HepG2 (cell line): ENCODE measurements around the gene LUC7L2. TPM values are rescaled to one million over a fixed set of nuclear protein-coding genes. Genes with fewer than 3 reads are reported as not detected.

Experiments
- ATAC-seq: fragments of 200-7000 bp; cut with Tn5 transposase; 3 replicates; pipeline ENCODE4 v1.9.1; 2020; ENCODE audit warnings: mild to moderate bottlenecking, moderate library complexity
- BruUV-seq: library from RNA; stranded (reverse); fragments of 400-500 nt; replicated peaks from 2 replicates; lab custom pipeline; 2021; lab: Mats Ljungman, UMichigan
- CTCF ChIA-PET: fragments of 300-600 bp; formaldehyde crosslinking; extraction: SDS; loops from one replicate; lab custom pipeline; 2021; ENCODE audit warnings: low total read pairs, inconsistent platforms, low intra/inter-chr PET ratio; lab: Yijun Ruan, JAX
- POLR2A ChIA-PET: fragments of 350-600 bp; sonication (Branson Sonifier 250); formaldehyde crosslinking; loops from one replicate; lab custom pipeline; 2020; ENCODE audit warnings: antibody characterized with exemption, inconsistent platforms; lab: Yijun Ruan, JAX
- DNase-seq: peaks from one replicate; pipeline ENCODE4 v3.0.0-alpha.2; 2015; ENCODE audit warnings: low spot score
- FAIRE-seq: peaks from 3 replicates; lab custom pipeline; 2011; peaks lifted over from hg19 to GRCh38; lab: Jason Lieb, UNC
- H2AFZ ChIP-seq: one replicate; pipeline ENCODE4 v1.6.1; 2011; ENCODE audit warnings: low read length, inconsistent platforms
- H3K27ac ChIP-seq: fragments of 300-600 bp; 3 replicates; pipeline ENCODE4 v1.8.0; 2011; ENCODE audit warnings: mixed run types, mild to moderate bottlenecking, mixed read lengths, low read length, inconsistent platforms; ENCODE audit not compliant: insufficient read depth; ENCODE audit errors: extremely low read length
- H3K27me3 ChIP-seq, 2 experiments: fragments of 200-600 bp in 1 of 2; 2 replicates in 1 of 2; 3 replicates in 1 of 2; pipeline versions ENCODE4 v1.6.0 to v1.8.0; 2011; ENCODE audit warnings: low read length in 2 of 2, mild to moderate bottlenecking in 2 of 2, moderate library complexity in 2 of 2, inconsistent platforms in 1 of 2; ENCODE audit not compliant: insufficient read depth in 2 of 2, control insufficient read depth in 1 of 2
- H3K36me3 ChIP-seq, 2 experiments: fragments of 200-600 bp in 1 of 2; replicated peaks in 1 of 2; 2 replicates in 1 of 2; 3 replicates in 1 of 2; pipeline versions ENCODE4 v1.5.1 to v1.8.0; 2011; ENCODE audit warnings: low read length in 2 of 2, inconsistent platforms in 1 of 2; ENCODE audit not compliant: insufficient read depth in 2 of 2, control insufficient read depth in 1 of 2
- H3K4me1 ChIP-seq: 2 replicates; pipeline ENCODE4 v1.5.1; 2012; ENCODE audit warnings: low read length, inconsistent platforms; ENCODE audit not compliant: insufficient read depth
- H3K4me2 ChIP-seq: 2 replicates; pipeline ENCODE4 v1.6.0; 2011; ENCODE audit warnings: low read depth, low read length, inconsistent platforms
- H3K4me3 ChIP-seq, 3 experiments: fragments of 200-600 bp in 1 of 3; sonication (generic), shearing (Covaris generic) in 1 of 3; replicated peaks in 1 of 3; 2 replicates each; pipeline ENCODE4 v1.5.1; 2011 to 2016; ENCODE audit warnings: low read length in 3 of 3, inconsistent platforms in 2 of 3, low read depth in 2 of 3, mild to moderate bottlenecking in 2 of 3, control low read depth in 1 of 3, mixed read lengths in 1 of 3; ENCODE audit not compliant: insufficient read depth in 1 of 3
- H3K79me2 ChIP-seq: one replicate; pipeline ENCODE4 v1.6.1; 2011; ENCODE audit warnings: low read length, inconsistent platforms; ENCODE audit not compliant: insufficient read depth
- H3K9ac ChIP-seq: 2 replicates; pipeline ENCODE4 v1.6.0; 2011; ENCODE audit warnings: mild to moderate bottlenecking, low read depth, low read length, inconsistent platforms; ENCODE audit not compliant: insufficient read depth
- H3K9me3 ChIP-seq: 2 replicates; pipeline ENCODE4 v1.5.1; 2012; ENCODE audit warnings: mild to moderate bottlenecking, low read length
- H4K20me1 ChIP-seq: 2 replicates; pipeline ENCODE4 v1.6.0; 2011; ENCODE audit warnings: inconsistent platforms, mild to moderate bottlenecking, low read length, moderate library complexity; ENCODE audit not compliant: insufficient read depth
- AGO2 ChIP-seq: fragments of 200-400 bp; formaldehyde crosslinking; optimal IDR thresholded peaks from 2 replicates; pipeline ENCODE3; 2017; ENCODE audit warnings: mild to moderate bottlenecking, low read depth, low read length, moderate library complexity
- HMG20A ChIP-seq: IDR thresholded peaks from 2 replicates; pipeline ENCODE4 v1.6.1; 2016; ENCODE audit warnings: borderline replicate concordance
- IKZF1 ChIP-seq: fragments of 450-650 bp; IDR thresholded peaks from 2 replicates; pipeline ENCODE4 v1.7.1; 2016
- IRF1 ChIP-seq: sonication (generic); formaldehyde crosslinking; IDR thresholded peaks from 2 replicates; pipeline ENCODE4 v1.4.0; 2020; ENCODE audit warnings: low read depth, mild to moderate bottlenecking, missing genetic modification reagents
- JUNB ChIP-seq: sonication (generic); formaldehyde crosslinking; IDR thresholded peaks from 2 replicates; pipeline ENCODE4 v1.8.0; 2022; ENCODE audit warnings: missing genetic modification reagents, mild to moderate bottlenecking, borderline replicate concordance
- KAT8 ChIP-seq: IDR thresholded peaks from 2 replicates; pipeline ENCODE4 v1.6.1; 2016; ENCODE audit warnings: missing genetic modification reagents, missing compliant biosample characterization
- MAFG ChIP-seq: sonication (generic); formaldehyde crosslinking; IDR thresholded peaks from 2 replicates; pipeline ENCODE4 v1.5.1; 2020; ENCODE audit warnings: mild to moderate bottlenecking, missing genetic modification reagents
- SIX4 ChIP-seq: sonication (generic); formaldehyde crosslinking; IDR thresholded peaks from 2 replicates; pipeline ENCODE4 v1.4.0; 2020; ENCODE audit warnings: missing genetic modification reagents
- TEF ChIP-seq: sonication (generic); formaldehyde crosslinking; IDR thresholded peaks from 2 replicates; pipeline ENCODE4 v1.5.0; 2020; ENCODE audit warnings: missing genetic modification reagents
- THYN1 ChIP-seq: sonication (generic); formaldehyde crosslinking; IDR thresholded peaks from 2 replicates; pipeline ENCODE4 v1.8.1; 2023; ENCODE audit warnings: low read depth, mild to moderate bottlenecking, moderate library complexity, missing genetic modification reagents, borderline replicate concordance
- ZMAT3 ChIP-seq: sonication (generic); formaldehyde crosslinking; conservative IDR thresholded peaks from 2 replicates; pipeline ENCODE4 v1.7.0; 2021; ENCODE audit warnings: missing genetic modification reagents
- ZMYM4 ChIP-seq: sonication (generic); formaldehyde crosslinking; IDR thresholded peaks from 2 replicates; pipeline ENCODE4 v1.8.1; 2023; ENCODE audit warnings: mild to moderate bottlenecking, missing genetic modification reagents
- ZNF263 ChIP-seq: sonication (generic); formaldehyde crosslinking; IDR thresholded peaks from 2 replicates; pipeline ENCODE4 v1.4.0; 2020; ENCODE audit warnings: missing genetic modification reagents
- WGBS: methylation state at CpG from one replicate; pipeline ENCODE4 v1.1.6; 2017; ENCODE audit warnings: low lambda C conversion rate; 5-methylcytosine and 5-hydroxymethylcytosine counted together
- in situ Hi-C: cut with HindIII; loops from 2 replicates; pipeline ENCODE4 v1.10.0; 2017; ENCODE audit warnings: low pct_unique_long_range_greater_than_20kb; ENCODE audit not compliant: extremely low pct_ligation_motif_present
- intact Hi-C: fragments of 100-400 bp; cut with micrococcal nuclease; formaldehyde crosslinking; loops from one replicate; pipeline ENCODE4 v1.10.0; 2022; ENCODE audit not compliant: unreplicated experiment
- polyA plus RNA-seq, 8 experiments: library from polyadenylated mRNA; depleted of rRNA in 3 of 8; stranded (reverse) in 7 of 8; unstranded in 1 of 8; fragments of >200 nt; fragmentation: Illumina TruSeq in 4 of 8; extraction: Trizol in 4 of 8; gene quantifications; 2 replicates each; pipeline versions ENCODE4 v1.2.1 to v1.2.3, GENCODE V29; 2011 to 2016; ENCODE audit warnings: low read depth in 4 of 8, missing spikeins in 1 of 8, mixed read lengths in 1 of 8; ENCODE audit not compliant: insufficient read depth in 1 of 8
- total RNA-seq, 5 experiments: library from RNA; depleted of rRNA; stranded (reverse); fragments of >200 nt; fragmentation: Illumina TruSeq; extraction: Trizol; gene quantifications; 2 replicates each; pipeline ENCODE4 v1.2.3, GENCODE V29; 2016; ENCODE audit warnings: low read depth in 1 of 5
- TF ChIP-seq, protein P1 (sequence below): sonication (generic); formaldehyde crosslinking; IDR thresholded peaks from 2 replicates; pipeline ENCODE4 v1.5.1; 2020; ENCODE audit warnings: missing genetic modification reagents, mild to moderate bottlenecking, borderline replicate concordance
- TF ChIP-seq, protein P2 (sequence below): sonication (generic); formaldehyde crosslinking; IDR thresholded peaks from 2 replicates; pipeline ENCODE4 v1.5.0; 2020; ENCODE audit warnings: missing genetic modification reagents, mild to moderate bottlenecking, borderline replicate concordance
- TF ChIP-seq, protein P3 (sequence below): sonication (generic); formaldehyde crosslinking; IDR thresholded peaks from 2 replicates; pipeline ENCODE4 v1.4.0; 2020; ENCODE audit warnings: missing genetic modification reagents

LUC7L2 gene
- total and polyA plus RNA-seq, 2 of the 13 experiments (the other 11 are each of a cell fraction or from before 2014, with no cell fraction given), result 17.9 to 50.7 TPM

GRCh38 chr7:139396323-139396951 is 36.7 kb downstream of the LUC7L2 start:
- Histone ChIP-seq H3K27ac (no peak overlapping the region), H3K4me1 (no peaks in the 10 kb centered on the region), H3K36me3 (peaks cover 9 to 50% of the 10 kb centered on the region in 2 experiments; a peak in 4 of 5 replicates), H3K4me3 (no peak overlapping the region), H2AFZ (no peak overlapping the region), H3K9me3 (no peaks in the 10 kb centered on the region), H3K4me2 (no peak overlapping the region), H3K27me3 (no peaks in the 10 kb centered on the region), H3K9ac (no peak overlapping the region), H4K20me1 (no peaks in the 10 kb centered on the region; the same call in 1 of the 2 replicates), H3K79me2 (peaks cover 34% of the 10 kb centered on the region)
- CTCF ChIA-PET, result no interaction called here
- no peak for TF ChIP-seq ZMYM4
- no peak for TF ChIP-seq TEF (CRISPR knock-in tag)
- no peak for TF ChIP-seq HMG20A (CRISPR knock-in tag)
- TF ChIP-seq, protein P1, sequence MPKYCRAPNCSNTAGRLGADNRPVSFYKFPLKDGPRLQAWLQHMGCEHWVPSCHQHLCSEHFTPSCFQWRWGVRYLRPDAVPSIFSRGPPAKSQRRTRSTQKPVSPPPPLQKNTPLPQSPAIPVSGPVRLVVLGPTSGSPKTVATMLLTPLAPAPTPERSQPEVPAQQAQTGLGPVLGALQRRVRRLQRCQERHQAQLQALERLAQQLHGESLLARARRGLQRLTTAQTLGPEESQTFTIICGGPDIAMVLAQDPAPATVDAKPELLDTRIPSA (CRISPR knock-in tag), result no peak
- TF ChIP-seq IRF1 (CRISPR knock-in tag), result no peak
- no peak for TF ChIP-seq ZMAT3 (CRISPR knock-in tag)
- no peak for TF ChIP-seq SIX4
- TF ChIP-seq, protein P2, sequence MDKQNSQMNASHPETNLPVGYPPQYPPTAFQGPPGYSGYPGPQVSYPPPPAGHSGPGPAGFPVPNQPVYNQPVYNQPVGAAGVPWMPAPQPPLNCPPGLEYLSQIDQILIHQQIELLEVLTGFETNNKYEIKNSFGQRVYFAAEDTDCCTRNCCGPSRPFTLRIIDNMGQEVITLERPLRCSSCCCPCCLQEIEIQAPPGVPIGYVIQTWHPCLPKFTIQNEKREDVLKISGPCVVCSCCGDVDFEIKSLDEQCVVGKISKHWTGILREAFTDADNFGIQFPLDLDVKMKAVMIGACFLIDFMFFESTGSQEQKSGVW (CRISPR knock-in tag), result no peak
- TF ChIP-seq KAT8 (CRISPR knock-in tag), result no peak
- TF ChIP-seq, protein P3, sequence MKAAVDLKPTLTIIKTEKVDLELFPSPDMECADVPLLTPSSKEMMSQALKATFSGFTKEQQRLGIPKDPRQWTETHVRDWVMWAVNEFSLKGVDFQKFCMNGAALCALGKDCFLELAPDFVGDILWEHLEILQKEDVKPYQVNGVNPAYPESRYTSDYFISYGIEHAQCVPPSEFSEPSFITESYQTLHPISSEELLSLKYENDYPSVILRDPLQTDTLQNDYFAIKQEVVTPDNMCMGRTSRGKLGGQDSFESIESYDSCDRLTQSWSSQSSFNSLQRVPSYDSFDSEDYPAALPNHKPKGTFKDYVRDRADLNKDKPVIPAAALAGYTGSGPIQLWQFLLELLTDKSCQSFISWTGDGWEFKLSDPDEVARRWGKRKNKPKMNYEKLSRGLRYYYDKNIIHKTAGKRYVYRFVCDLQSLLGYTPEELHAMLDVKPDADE (CRISPR knock-in tag), result no peak
- no peak for TF ChIP-seq ZNF263 (CRISPR knock-in tag)
- TF ChIP-seq IKZF1, result no peak
- no peak for TF ChIP-seq JUNB (CRISPR knock-in tag)
- no peak for TF ChIP-seq THYN1 (CRISPR knock-in tag)
- TF ChIP-seq MAFG (CRISPR knock-in tag), result no peak
- no peak for TF ChIP-seq AGO2
- in situ Hi-C loops, result no loop called here
- intact Hi-C loops, result no loop called here
- WGBS, result 97% methylated on average over 3 of the region's 3 CpGs
- ATAC-seq (no peak), DNase-seq (no peak), FAIRE-seq (no peak)
- no TSS peak for BruUV-seq
- POLR2A ChIA-PET, result no interaction called here
